Thyroid gland (tissue), 4 donors: ENCODE data around the gene CD3E.

ENCODE experiments used
- POLR2A ChIP-seq, 2 donors: fragments of 450-650 bp; IDR thresholded peaks; one replicate each; pipeline ENCODE4 v1.6.1; 2017; ENCODE audit warnings: antibody characterized with exemption in 2 of 2, mild to moderate bottlenecking in 2 of 2, moderate library complexity in 1 of 2
- TF ChIP-seq, protein P1 (sequence below), 6 experiments: fragments of 200-600 bp in 3 of 6; fragments of 450-650 bp in 3 of 6; sonication (generic) in 3 of 6; IDR thresholded peaks; one replicate each; pipeline ENCODE4 v1.5.1; 2016 to 2019; ENCODE audit warnings: antibody characterized with exemption in 6 of 6, mild to moderate bottlenecking in 2 of 6, inconsistent platforms in 1 of 6, moderate library complexity in 1 of 6

- TF ChIP-seq, protein P1, sequence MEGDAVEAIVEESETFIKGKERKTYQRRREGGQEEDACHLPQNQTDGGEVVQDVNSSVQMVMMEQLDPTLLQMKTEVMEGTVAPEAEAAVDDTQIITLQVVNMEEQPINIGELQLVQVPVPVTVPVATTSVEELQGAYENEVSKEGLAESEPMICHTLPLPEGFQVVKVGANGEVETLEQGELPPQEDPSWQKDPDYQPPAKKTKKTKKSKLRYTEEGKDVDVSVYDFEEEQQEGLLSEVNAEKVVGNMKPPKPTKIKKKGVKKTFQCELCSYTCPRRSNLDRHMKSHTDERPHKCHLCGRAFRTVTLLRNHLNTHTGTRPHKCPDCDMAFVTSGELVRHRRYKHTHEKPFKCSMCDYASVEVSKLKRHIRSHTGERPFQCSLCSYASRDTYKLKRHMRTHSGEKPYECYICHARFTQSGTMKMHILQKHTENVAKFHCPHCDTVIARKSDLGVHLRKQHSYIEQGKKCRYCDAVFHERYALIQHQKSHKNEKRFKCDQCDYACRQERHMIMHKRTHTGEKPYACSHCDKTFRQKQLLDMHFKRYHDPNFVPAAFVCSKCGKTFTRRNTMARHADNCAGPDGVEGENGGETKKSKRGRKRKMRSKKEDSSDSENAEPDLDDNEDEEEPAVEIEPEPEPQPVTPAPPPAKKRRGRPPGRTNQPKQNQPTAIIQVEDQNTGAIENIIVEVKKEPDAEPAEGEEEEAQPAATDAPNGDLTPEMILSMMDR (IDR thresholded peaks at IDR 0.05) = no peak
- TF ChIP-seq POLR2A (IDR thresholded peaks at IDR 0.05) = peak; percentile 38 to 91
Observed at GRCh38 chr11:118263695-118264568, 40.6 kb upstream of the CD3E start, which contains the start of gene MPZL2.
